Large intestine (tissue), 3 donors: ENCODE results near the gene MGAT1. TPM values are rescaled to one million over a fixed set of nuclear protein-coding genes. Genes with fewer than 3 reads are reported as not detected.
"Not testable (repeated sequence)": the region's sequence is repeated elsewhere in the genome, so short reads cannot be mapped to it uniquely, and the experiment has no call there.

Experiments used
- DNase-seq, 2 donors: peaks; one replicate each; pipeline versions ENCODE4 v3.0.0 to v3.0.0-alpha.2; 2013
- H3K27ac ChIP-seq: one replicate; pipeline ENCODE4 v1.5.1; 2013; ENCODE audit warnings: low read length
- H3K27me3 ChIP-seq: 2 replicates; pipeline ENCODE4 v1.6.1; 2013; ENCODE audit warnings: low read length; ENCODE audit not compliant: control insufficient read depth, insufficient read depth
- H3K36me3 ChIP-seq: 2 replicates; pipeline ENCODE4 v1.6.1; 2013; ENCODE audit warnings: low read length; ENCODE audit not compliant: control insufficient read depth, insufficient read depth
- H3K4me1 ChIP-seq: one replicate; pipeline ENCODE4 v1.6.1; 2013; ENCODE audit warnings: low read length; ENCODE audit not compliant: control insufficient read depth, insufficient read depth
- H3K4me3 ChIP-seq: one replicate; pipeline ENCODE4 v1.5.1; 2013; ENCODE audit warnings: low read length
- H3K9me3 ChIP-seq: one replicate; pipeline ENCODE4 v1.6.1; 2013; ENCODE audit warnings: mild to moderate bottlenecking, low read depth, low read length, moderate library complexity; ENCODE audit not compliant: control insufficient read depth
- WGBS: methylation state at CpG from one replicate; pipeline ENCODE4 v1.1.5; 2013; ENCODE audit warnings: low lambda C conversion rate; ENCODE audit not compliant: insufficient coverage; 5-methylcytosine and 5-hydroxymethylcytosine counted together
- polyA plus RNA-seq: library from polyadenylated mRNA; unstranded; fragments of 120-200 nt; gene quantifications from one replicate; pipeline ENCODE4 v1.2.1, GENCODE V29; 2013

Gene MGAT1
- polyA plus RNA-seq, 1 donor = 110 TPM

- no peak overlapping the region for H3K4me3 ChIP-seq
- DNase-seq = no peak
- no peaks in the 10 kb centered on the region for H3K27me3 ChIP-seq
- WGBS = 40% methylated on average over 1 of the region's 15 CpGs
- no peaks in the 10 kb centered on the region for H3K9me3 ChIP-seq
- H3K27ac ChIP-seq = peak overlapping the region; percentile 62
- H3K4me1 ChIP-seq = peaks cover 10% of the 10 kb centered on the region
- peaks cover 22% of the 10 kb centered on the region for H3K36me3 ChIP-seq
Observed at GRCh38 chr5:180785121-180785781, 17.4 kb downstream of the MGAT1 start.

DNA sequence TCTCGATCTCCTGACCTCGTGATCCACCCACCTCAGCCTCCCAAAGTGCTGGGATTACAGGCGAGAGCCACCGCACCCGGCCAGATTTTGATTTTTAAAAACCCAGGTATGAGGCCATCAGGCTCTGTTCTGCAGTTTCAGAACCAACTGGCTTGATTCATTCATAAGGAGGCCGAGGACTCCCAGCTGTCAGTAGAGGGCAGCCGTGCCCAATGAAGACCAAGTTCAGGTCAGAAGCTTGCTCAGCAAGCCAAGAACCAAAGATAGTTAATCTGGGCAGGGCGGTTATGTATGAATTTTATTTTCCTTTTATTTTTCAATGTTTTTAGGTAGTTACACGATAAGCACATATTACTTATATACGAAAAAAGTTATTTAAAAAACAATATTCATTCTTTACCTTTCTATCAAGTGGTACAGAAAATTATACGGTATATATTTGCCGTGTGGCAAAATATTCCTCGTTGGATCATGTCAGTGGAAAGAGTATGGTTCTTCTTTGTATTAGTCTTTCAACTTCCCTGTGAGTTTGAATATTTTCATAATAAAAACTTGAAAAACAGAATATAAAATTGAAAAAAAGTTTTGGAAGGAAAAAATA lies 18.0 kb downstream of the MGAT1 start:
- Histone ChIP-seq H3K36me3 (peaks cover 15% of the 10 kb centered on the region), H3K4me3 (no peak overlapping the region), H3K27me3 (no peaks in the 10 kb centered on the region), H3K9me3 (no peaks in the 10 kb centered on the region), H3K4me1 (peaks cover 10% of the 10 kb centered on the region), H3K27ac (no peak overlapping the region)
- WGBS = 67% methylated on average over 5 of the region's 13 CpGs
- DNase-seq = peak; percentile 68 to 70

DNA sequence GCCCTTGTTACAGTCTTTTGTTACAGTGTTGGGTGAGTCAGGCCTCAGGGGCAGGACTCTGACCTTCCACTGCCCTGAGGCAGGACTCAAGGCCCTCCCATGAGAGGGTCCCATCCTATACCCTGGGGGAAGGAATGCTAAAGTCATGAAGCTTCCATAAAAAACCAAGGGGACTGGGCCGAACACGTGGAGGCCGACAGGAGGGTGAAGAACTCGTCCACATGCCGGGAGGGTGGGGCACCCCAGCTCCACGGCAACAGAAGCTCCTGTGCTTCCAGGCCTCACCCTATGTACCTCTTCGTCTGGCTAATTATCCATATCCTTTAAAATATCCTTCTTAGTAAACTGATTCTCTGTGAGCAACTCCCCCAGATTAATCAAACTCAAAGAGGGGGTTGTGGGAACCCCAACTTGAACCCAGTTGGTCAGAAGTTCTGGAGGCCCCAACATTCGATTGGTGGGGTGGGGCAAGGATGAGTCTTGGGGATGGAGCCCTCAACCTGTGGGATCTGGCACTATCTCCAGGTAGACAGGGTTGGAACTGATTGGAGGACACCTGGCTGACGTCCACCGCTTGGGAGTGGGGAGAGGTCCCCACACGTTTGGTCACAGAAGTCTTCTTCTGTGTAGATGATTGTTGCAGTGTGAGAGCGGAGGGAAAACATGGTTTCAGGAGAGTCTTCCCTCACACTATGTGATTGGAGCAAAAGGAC lies 19.1 kb downstream of the MGAT1 start:
- no peak for DNase-seq
- Histone ChIP-seq H3K4me1 (peaks cover 10% of the 10 kb centered on the region), H3K36me3 (peaks cover 10% of the 10 kb centered on the region), H3K4me3 (no peak overlapping the region), H3K27me3 (no peaks in the 10 kb centered on the region), H3K9me3 (no peaks in the 10 kb centered on the region), H3K27ac (no peak overlapping the region)
- 100% methylated on average over 1 of the region's 12 CpGs for WGBS

- peaks cover 3% of the 10 kb centered on the region for H3K36me3 ChIP-seq
- no CpG with 5 or more reads among the region's 2 CpGs for WGBS
- no peak overlapping the region for H3K27ac ChIP-seq
- H3K4me1 ChIP-seq = peaks cover 10% of the 10 kb centered on the region
- no peaks in the 10 kb centered on the region for H3K27me3 ChIP-seq
- DNase-seq = no peak
- H3K4me3 ChIP-seq = no peak overlapping the region
- H3K9me3 ChIP-seq = no peaks in the 10 kb centered on the region
Observed at GRCh38 chr5:180782748-180783147, 19.9 kb downstream of the MGAT1 start.

DNA sequence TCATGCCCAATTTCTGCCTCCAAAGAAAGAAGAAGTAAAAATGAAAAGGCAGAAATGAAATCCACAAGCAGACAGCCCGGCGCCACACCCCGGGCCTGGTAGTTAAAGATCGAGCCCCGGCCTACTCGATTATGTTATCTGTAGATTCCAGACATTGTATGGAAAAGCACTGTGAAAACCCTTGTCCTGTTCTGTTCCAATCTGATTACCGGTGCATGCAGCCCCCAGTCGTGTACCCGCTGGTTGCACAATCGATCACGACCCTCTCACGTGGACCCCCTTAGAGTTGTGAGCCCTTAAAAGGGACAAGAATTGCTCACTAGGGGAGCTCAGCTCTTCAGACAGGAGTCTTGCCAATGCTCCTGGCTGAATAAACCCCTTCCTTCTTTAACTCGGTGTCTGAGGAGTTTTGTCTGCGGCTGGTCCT lies 20.7 kb downstream of the MGAT1 start:
- WGBS = 100% methylated on average over 1 of the region's 14 CpGs
- H3K36me3 ChIP-seq, DNase-seq, H3K27me3 ChIP-seq, H3K9me3 ChIP-seq, H3K4me3 ChIP-seq, H3K27ac ChIP-seq, H3K4me1 ChIP-seq: not testable (repeated sequence)

GRCh38 chr5:180779985-180780610 lies 22.5 kb downstream of the MGAT1 start:
- 90% methylated on average over 2 of the region's 10 CpGs for WGBS
- no peaks in the 10 kb centered on the region for H3K4me1 ChIP-seq
- H3K9me3 ChIP-seq = no peaks in the 10 kb centered on the region
- H3K4me3 ChIP-seq = no peak overlapping the region
- no peak overlapping the region for H3K27ac ChIP-seq
- peaks cover 4% of the 10 kb centered on the region for H3K27me3 ChIP-seq
- H3K36me3 ChIP-seq = no peaks in the 10 kb centered on the region
- no peak for DNase-seq

DNA sequence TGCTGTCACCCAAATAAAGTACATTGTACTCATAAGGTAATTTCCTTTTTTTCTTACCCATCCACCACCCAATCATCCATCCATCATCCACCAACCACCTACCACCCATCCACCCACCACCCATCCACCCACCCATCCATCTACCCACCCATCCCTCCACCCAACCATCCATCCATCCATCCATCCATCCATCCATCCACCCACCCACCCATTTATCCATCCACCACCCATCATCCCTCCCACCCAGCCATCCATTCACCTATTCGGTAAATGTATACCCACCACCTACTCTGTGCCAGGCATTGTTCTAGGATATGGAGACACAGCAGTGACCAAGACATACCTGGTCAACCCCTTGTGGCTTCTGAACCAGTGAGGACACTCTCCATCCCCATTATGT lies 25.1 kb downstream of the MGAT1 start:
- Histone ChIP-seq H3K36me3 (no peaks in the 10 kb centered on the region), H3K27ac (no peak overlapping the region), H3K27me3 (peaks cover 4% of the 10 kb centered on the region), H3K4me3 (no peak overlapping the region), H3K9me3 (no peaks in the 10 kb centered on the region), H3K4me1 (no peaks in the 10 kb centered on the region)
- no peak for DNase-seq
- 100% methylated on average over 1 of the region's 1 CpG for WGBS

DNA sequence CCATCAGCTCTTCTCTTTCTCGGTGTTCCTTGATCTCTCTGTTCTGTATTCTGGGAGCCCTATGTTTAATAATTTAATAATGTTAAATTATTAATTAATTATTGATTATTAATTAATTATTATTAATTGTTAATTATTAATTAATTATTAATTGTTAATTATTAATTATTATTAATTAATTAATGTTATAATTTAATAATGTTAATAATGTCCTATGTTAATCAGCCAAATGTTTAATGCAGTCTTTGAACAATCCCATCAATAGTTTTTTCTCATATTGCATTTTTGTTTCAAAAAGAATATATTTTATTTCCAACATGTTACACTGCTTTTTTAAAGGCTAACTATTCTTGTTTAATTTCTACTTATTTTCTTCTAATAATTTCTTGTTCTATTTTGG lies 26.2 kb downstream of the MGAT1 start:
- Histone ChIP-seq H3K4me1 (no peaks in the 10 kb centered on the region), H3K9me3 (peaks cover 4% of the 10 kb centered on the region), H3K27ac (no peak overlapping the region), H3K36me3 (no peaks in the 10 kb centered on the region), H3K27me3 (peaks cover 4% of the 10 kb centered on the region), H3K4me3 (no peak overlapping the region)
- WGBS = no CpG with 5 or more reads among the region's 1 CpG
- no peak for DNase-seq

DNA sequence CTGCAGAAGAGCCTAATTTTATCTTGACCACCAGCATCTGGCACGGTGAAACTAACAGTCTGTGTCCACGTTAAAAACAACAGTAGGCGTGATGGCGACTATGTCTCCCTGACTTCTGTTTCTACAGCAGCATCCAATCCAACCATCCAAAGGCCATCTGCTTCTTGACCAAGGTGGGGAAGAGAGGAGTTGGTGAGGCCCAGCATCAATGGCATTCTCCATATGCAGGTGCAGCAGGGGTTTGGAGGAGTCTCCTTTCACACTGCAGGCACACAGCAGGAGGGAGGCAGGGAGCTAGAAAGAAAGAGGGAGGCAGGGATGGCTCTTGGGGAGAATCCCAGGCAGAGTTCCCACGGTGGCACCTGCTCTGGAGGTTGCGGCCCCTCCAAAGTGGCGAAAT lies 27.0 kb downstream of the MGAT1 start:
- H3K4me3 ChIP-seq = no peak overlapping the region
- no peaks in the 10 kb centered on the region for H3K36me3 ChIP-seq
- H3K4me1 ChIP-seq = no peaks in the 10 kb centered on the region
- WGBS = no CpG with 5 or more reads among the region's 7 CpGs
- DNase-seq = no peak
- H3K27ac ChIP-seq = no peak overlapping the region
- peaks cover 4% of the 10 kb centered on the region for H3K9me3 ChIP-seq
- peaks cover 4% of the 10 kb centered on the region for H3K27me3 ChIP-seq

- no peak for DNase-seq
- peaks cover 4% of the 10 kb centered on the region for H3K27me3 ChIP-seq
- peaks cover 4% of the 10 kb centered on the region for H3K9me3 ChIP-seq
- H3K36me3 ChIP-seq = no peaks in the 10 kb centered on the region
- no peak overlapping the region for H3K4me3 ChIP-seq
- no peak overlapping the region for H3K27ac ChIP-seq
- no peaks in the 10 kb centered on the region for H3K4me1 ChIP-seq
Observed at GRCh38 chr5:180771839-180772238, 30.8 kb downstream of the MGAT1 start.
